Stimulated activated CD8-positive, alpha-beta memory T cell treated with anti-CD3 and anti-CD28 coated beads, Interleukin-15, amount 100 ng/mL, for 24 hours (primary cell): Measurements from ENCODE around the gene XPO6.
"Not testable (repeated sequence)": the region's sequence is repeated elsewhere in the genome, so short reads cannot be mapped to it uniquely, and the experiment has no call there.

ENCODE experiments used
- DNase-seq: peaks from one replicate; pipeline ENCODE4 v3.0.0-alpha.2; 2020; ENCODE audit warnings: low read depth

XPO6 gene

GRCh38 chr16:28211758-28212531 is at the start of gene XPO6:
TSS of gene XPO6 (minus strand) at chr16:28211965. CDS start at chr16:28211368, 597 bp downstream.
- DNase-seq = peak; percentile 100

GRCh38 chr16:28260193-28260592 is 48.4 kb upstream of the XPO6 start:
- no peak for DNase-seq

- DNase-seq = no peak
These were observed 48.0 kb upstream of the XPO6 start for GRCh38 chr16:28259781-28260150.

GRCh38 chr16:28259091-28259780 is 47.5 kb upstream of the XPO6 start:
- no peak for DNase-seq

- no peak for DNase-seq
These were observed 46.8 kb upstream of the XPO6 start for GRCh38 chr16:28258567-28258966.

GRCh38 chr16:28257256-28257655 is 45.5 kb upstream of the XPO6 start:
- no peak for DNase-seq

GRCh38 chr16:28255838-28256237 is 44.1 kb upstream of the XPO6 start:
- DNase-seq = no peak

GRCh38 chr16:28254158-28254557 is 42.4 kb upstream of the XPO6 start:
- DNase-seq = no peak

- DNase-seq = no peak
These were observed 39.2 kb upstream of the XPO6 start for GRCh38 chr16:28250999-28251398.

GRCh38 chr16:28249483-28249882 is 37.7 kb upstream of the XPO6 start:
- DNase-seq = not testable (repeated sequence)

- no peak for DNase-seq
These were observed 30.2 kb upstream of the XPO6 start for GRCh38 chr16:28241924-28242323.

- no peak for DNase-seq
These were observed 26.1 kb upstream of the XPO6 start for GRCh38 chr16:28237754-28238357.

GRCh38 chr16:28231763-28232162 is 20.0 kb upstream of the XPO6 start:
- no peak for DNase-seq

- not testable (repeated sequence) for DNase-seq
These were observed 12.1 kb upstream of the XPO6 start for GRCh38 chr16:28223909-28224308.

- not testable (repeated sequence) for DNase-seq
These were observed 8.0 kb upstream of the XPO6 start for GRCh38 chr16:28219777-28220176.

GRCh38 chr16:28219282-28219681 is 7.5 kb upstream of the XPO6 start:
- DNase-seq = no peak

GRCh38 chr16:28218109-28218508 is 6.3 kb upstream of the XPO6 start:
- DNase-seq = no peak

- no peak for DNase-seq
These were observed 5.6 kb upstream of the XPO6 start for GRCh38 chr16:28217326-28217725.

- DNase-seq = no peak
These were observed 1.6 kb upstream of the XPO6 start for GRCh38 chr16:28213396-28213795.

GRCh38 chr16:28212532-28212873 is 738 bp upstream of the XPO6 start:
- no peak for DNase-seq

GRCh38 chr16:28210979-28211588 is 681 bp downstream of the XPO6 start:
- DNase-seq = peak; percentile 43

GRCh38 chr16:28210264-28210663 is 1.5 kb downstream of the XPO6 start:
- no peak for DNase-seq

GRCh38 chr16:28208824-28209223 is 2.9 kb downstream of the XPO6 start:
- no peak for DNase-seq
